ENCODE data around the gene PRXL2C.

- no peak for TF ChIP-seq CTCF (IDR thresholded peaks at IDR 0.05)
- no peak for TF ChIP-seq POLR2A (IDR thresholded peaks at IDR 0.05)
These were observed 55.8 kb downstream of the PRXL2C start for GRCh38 chr9:96599298-96599697.
